H9 (cell line): ENCODE measurements around the gene ARID3A. TPM values are rescaled to one million over a fixed set of nuclear protein-coding genes. Genes with fewer than 3 reads are reported as not detected.

Source experiments
- DNase-seq: peaks from one replicate; pipeline ENCODE4 v3.0.0-alpha.2; 2017
- H2AFZ ChIP-seq: one replicate; pipeline ENCODE4 v1.6.1; 2013; ENCODE audit warnings: mild to moderate bottlenecking, low read length, control low read depth, moderate library complexity
- H2AK5ac ChIP-seq: 2 replicates; pipeline ENCODE4 v1.6.1; 2013; ENCODE audit warnings: low read length, control low read depth, mixed read lengths; ENCODE audit not compliant: insufficient read length
- H2BK120ac ChIP-seq: one replicate; pipeline ENCODE4 v1.6.1; 2013; ENCODE audit warnings: low read depth, mild to moderate bottlenecking, low read length, control low read depth, inconsistent platforms; ENCODE audit not compliant: poor library complexity, severe bottlenecking
- H2BK12ac ChIP-seq: 2 replicates; pipeline ENCODE4 v1.6.1; 2013; ENCODE audit warnings: low read length, control low read depth, mixed read lengths, low read depth; ENCODE audit not compliant: insufficient read length
- H2BK15ac ChIP-seq: 2 replicates; pipeline ENCODE4 v1.6.1; 2013; ENCODE audit warnings: low read depth, low read length, control low read depth
- H2BK20ac ChIP-seq: one replicate; pipeline ENCODE4 v1.6.1; 2013; ENCODE audit warnings: low read depth, mild to moderate bottlenecking, low read length, control low read depth, inconsistent platforms; ENCODE audit not compliant: poor library complexity, severe bottlenecking
- H2BK5ac ChIP-seq: 2 replicates; pipeline ENCODE4 v1.6.1; 2013; ENCODE audit warnings: low read length, control low read depth, mixed read lengths; ENCODE audit not compliant: insufficient read length
- H3K14ac ChIP-seq: 2 replicates; pipeline ENCODE4 v1.6.1; 2013; ENCODE audit warnings: low read length, control low read depth; ENCODE audit not compliant: insufficient read depth
- H3K18ac ChIP-seq: 2 replicates; pipeline ENCODE4 v1.6.1; 2013; ENCODE audit warnings: low read depth, mild to moderate bottlenecking, mixed read lengths, low read length, control low read depth; ENCODE audit not compliant: insufficient read length
- H3K23ac ChIP-seq: 2 replicates; pipeline ENCODE4 v1.6.1; 2013; ENCODE audit warnings: low read length, control low read depth, mixed read lengths, low read depth; ENCODE audit not compliant: insufficient read length
- H3K23me2 ChIP-seq: 2 replicates; pipeline ENCODE4 v1.6.1; 2013; ENCODE audit warnings: low read depth, mild to moderate bottlenecking, mixed read lengths, low read length, control low read depth; ENCODE audit not compliant: insufficient read length, poor library complexity, severe bottlenecking
- H3K27ac ChIP-seq: 2 replicates; pipeline ENCODE4 v1.5.1; 2013; ENCODE audit warnings: low read length, control low read depth, mixed read lengths, low read depth; ENCODE audit not compliant: insufficient read length
- H3K27me3 ChIP-seq: 2 replicates; pipeline ENCODE4 v1.6.1; 2013; ENCODE audit warnings: low read length, control low read depth, inconsistent platforms; ENCODE audit not compliant: insufficient read depth
- H3K4ac ChIP-seq: 2 replicates; pipeline ENCODE4 v1.6.1; 2013; ENCODE audit warnings: low read depth, mild to moderate bottlenecking, control low read depth, inconsistent platforms, low read length, moderate library complexity
- H3K4me1 ChIP-seq: 2 replicates; pipeline ENCODE4 v1.6.1; 2013; ENCODE audit warnings: low read length, control low read depth, inconsistent platforms; ENCODE audit not compliant: insufficient read depth
- H3K4me2 ChIP-seq: 2 replicates; pipeline ENCODE4 v1.6.1; 2013; ENCODE audit warnings: low read length, control low read depth, mixed read lengths; ENCODE audit not compliant: insufficient read length, insufficient read depth
- H3K56ac ChIP-seq: 2 replicates; pipeline ENCODE4 v1.6.1; 2013; ENCODE audit warnings: low read depth, mild to moderate bottlenecking, mixed read lengths, low read length, control low read depth; ENCODE audit not compliant: insufficient read length
- H3K79me1 ChIP-seq: 2 replicates; pipeline ENCODE4 v1.6.1; 2013; ENCODE audit warnings: low read depth, mild to moderate bottlenecking, moderate library complexity, low read length, control low read depth, inconsistent platforms; ENCODE audit not compliant: insufficient read depth, poor library complexity, severe bottlenecking
- H3K79me2 ChIP-seq: 2 replicates; pipeline ENCODE4 v1.6.1; 2013; ENCODE audit warnings: low read length, control low read depth, inconsistent platforms; ENCODE audit not compliant: insufficient read depth
- H3K9ac ChIP-seq: 2 replicates; pipeline ENCODE4 v1.6.1; 2013; ENCODE audit warnings: low read length, control low read depth, mixed read lengths; ENCODE audit not compliant: insufficient read length; ENCODE audit errors: extremely low read depth
- H3K9me3 ChIP-seq: one replicate; pipeline ENCODE4 v1.6.1; 2013; ENCODE audit warnings: low read depth, low read length, inconsistent platforms; ENCODE audit not compliant: control insufficient read depth
- H3T11ph ChIP-seq: one replicate; pipeline ENCODE4 v1.6.1; 2013; ENCODE audit warnings: mild to moderate bottlenecking, low read length, control low read depth, inconsistent platforms
- H4K20me1 ChIP-seq: one replicate; pipeline ENCODE4 v1.6.1; 2013; ENCODE audit not compliant: control insufficient read depth, insufficient read length, insufficient read depth
- H4K5ac ChIP-seq: 2 replicates; pipeline ENCODE4 v1.6.1; 2013; ENCODE audit warnings: low read depth, mild to moderate bottlenecking, mixed read lengths, low read length, control low read depth; ENCODE audit not compliant: insufficient read length
- H4K8ac ChIP-seq: replicated peaks from 2 replicates; pipeline ENCODE4 v1.6.1; 2013; ENCODE audit warnings: low read length, control low read depth, mixed read lengths, low read depth; ENCODE audit not compliant: insufficient read length
- H4K91ac ChIP-seq: 2 replicates; pipeline ENCODE4 v1.6.1; 2013; ENCODE audit warnings: low read depth, mild to moderate bottlenecking, moderate library complexity, mixed read lengths, low read length, control low read depth; ENCODE audit not compliant: insufficient read length
- H3K27ac Mint-ChIP-seq, 3 experiments: 2 replicates in 2 of 3; 3 replicates in 1 of 3; pipeline ENCODE4 v1.8.0; 2020 to 2021; ENCODE audit warnings: mixed read lengths in 3 of 3, mild to moderate bottlenecking in 1 of 3, moderate library complexity in 1 of 3
- H3K27me3 Mint-ChIP-seq: 2 replicates; pipeline ENCODE4 v1.8.0; 2021; ENCODE audit warnings: low read depth, mild to moderate bottlenecking, moderate library complexity, mixed read lengths
- H3K36me3 Mint-ChIP-seq, 3 experiments: 2 replicates in 2 of 3; 3 replicates in 1 of 3; pipeline ENCODE4 v1.8.0; 2020 to 2021; ENCODE audit warnings: low read depth in 3 of 3, mixed read lengths in 3 of 3; ENCODE audit not compliant: insufficient read depth in 1 of 3
- H3K4me1 Mint-ChIP-seq, 2 experiments: 2 replicates each; pipeline ENCODE4 v1.8.0; 2020; ENCODE audit warnings: mixed read lengths in 2 of 2
- H3K4me3 Mint-ChIP-seq, 2 experiments: 2 replicates in 1 of 2; 3 replicates in 1 of 2; pipeline ENCODE4 v1.8.0; 2020 to 2021; ENCODE audit warnings: mild to moderate bottlenecking in 2 of 2, mixed read lengths in 2 of 2, moderate library complexity in 1 of 2
- H3K9me3 Mint-ChIP-seq, 2 experiments: 2 replicates in 1 of 2; 3 replicates in 1 of 2; pipeline ENCODE4 v1.8.0; 2020; ENCODE audit warnings: mild to moderate bottlenecking in 2 of 2, mixed read lengths in 2 of 2, moderate library complexity in 1 of 2
- CTCF ChIP-seq: fragments of 200-600 bp; sonication (generic); conservative IDR thresholded peaks from 3 replicates; pipeline ENCODE4 v1.8.0; 2021; ENCODE audit warnings: antibody characterized with exemption, mild to moderate bottlenecking
- WGBS: extraction: QIAGEN DNeasy Blood & Tissue Kit; methylation state at CpG from one replicate; pipeline ENCODE4 v1.1.7; 2013; ENCODE audit warnings: missing lambda C conversion rate, low lambda C conversion rate, mixed read lengths; ENCODE audit not compliant: insufficient read length; ENCODE audit errors: extremely low coverage; 5-methylcytosine and 5-hydroxymethylcytosine counted together
- total RNA-seq: library from RNA; stranded (reverse); gene quantifications from 2 replicates; pipeline ENCODE4 v1.2.1, GENCODE V29; 2021

ARID3A gene
- total RNA-seq, 1 experiment from 2014 or later, result 98.3 TPM

GRCh38 chr19:911197-912033, 14.4 kb upstream of the ARID3A start:
- no peak overlapping the region for H3K4me2 ChIP-seq
- H2BK15ac ChIP-seq, result no peak overlapping the region
- Mint-ChIP-seq H3K27me3 (peaks cover 27% of the 10 kb centered on the region), H3K4me1 (peaks cover 0 to 13% of the 10 kb centered on the region in 2 experiments; a peak in 2 of 4 replicates), H3K36me3 (peaks cover 0 to 12% (median 5%) of the 10 kb centered on the region in 3 experiments; a peak in 3 of 7 replicates), H3K4me3 (peak overlapping the region; percentile 65 to 77), H3K9me3 (peaks cover 0 to 3% of the 10 kb centered on the region in 2 experiments; a peak in 1 of 5 replicates), H3K27ac (no peak overlapping the region)
- H3K9ac ChIP-seq, result no peak overlapping the region
- no peak overlapping the region for H3K4ac ChIP-seq
- no peak overlapping the region for H3K23ac ChIP-seq
- no peak overlapping the region for H3K56ac ChIP-seq
- H3K9me3 ChIP-seq, result no peaks in the 10 kb centered on the region
- H3K27me3 ChIP-seq, result no peaks in the 10 kb centered on the region
- no peak overlapping the region for H3T11ph ChIP-seq
- peak; percentile 55 for DNase-seq
- no peak overlapping the region for H2BK120ac ChIP-seq
- H3K23me2 ChIP-seq, result peaks cover 11% of the 10 kb centered on the region
- H2BK20ac ChIP-seq, result no peak overlapping the region
- TF ChIP-seq CTCF, result no peak
- no CpG with 5 or more reads among the region's 54 CpGs for WGBS
- H3K14ac ChIP-seq, result no peak overlapping the region
- H2BK12ac ChIP-seq, result no peak overlapping the region
- H4K91ac ChIP-seq, result no peak overlapping the region
- no peak overlapping the region for H3K27ac ChIP-seq
- H2AFZ ChIP-seq, result no peak overlapping the region
- no peak overlapping the region for H2BK5ac ChIP-seq
- no peaks in the 10 kb centered on the region for H4K20me1 ChIP-seq
- H3K79me2 ChIP-seq, result peaks cover 7% of the 10 kb centered on the region; the same call in 1 of the 2 replicates
- no peak overlapping the region for H4K5ac ChIP-seq
- H4K8ac ChIP-seq, result no peak overlapping the region
- no peaks in the 10 kb centered on the region for H3K4me1 ChIP-seq
- H3K18ac ChIP-seq, result no peak overlapping the region
- peaks cover 10% of the 10 kb centered on the region for H3K79me1 ChIP-seq
- H2AK5ac ChIP-seq, result no peak overlapping the region
